Fibroblast of pulmonary artery (primary cell): Measurements from ENCODE around the gene TMEM63C.

Source experiments
- DNase-seq: peaks from one replicate; pipeline ENCODE4 v3.0.0-alpha.2; 2010; ENCODE audit warnings: low read depth
- H3K4me3 ChIP-seq: replicated peaks from 2 replicates; pipeline ENCODE4 v1.5.1; 2011; ENCODE audit warnings: low read depth, mild to moderate bottlenecking, control low read depth, low read length, moderate library complexity
- TF ChIP-seq, protein P1 (sequence below): IDR thresholded peaks from 2 replicates; pipeline ENCODE4 v1.5.1; 2011; ENCODE audit warnings: mild to moderate bottlenecking, control low read depth, low read length, inconsistent platforms; ENCODE audit errors: missing control alignments

TMEM63C gene

DNA sequence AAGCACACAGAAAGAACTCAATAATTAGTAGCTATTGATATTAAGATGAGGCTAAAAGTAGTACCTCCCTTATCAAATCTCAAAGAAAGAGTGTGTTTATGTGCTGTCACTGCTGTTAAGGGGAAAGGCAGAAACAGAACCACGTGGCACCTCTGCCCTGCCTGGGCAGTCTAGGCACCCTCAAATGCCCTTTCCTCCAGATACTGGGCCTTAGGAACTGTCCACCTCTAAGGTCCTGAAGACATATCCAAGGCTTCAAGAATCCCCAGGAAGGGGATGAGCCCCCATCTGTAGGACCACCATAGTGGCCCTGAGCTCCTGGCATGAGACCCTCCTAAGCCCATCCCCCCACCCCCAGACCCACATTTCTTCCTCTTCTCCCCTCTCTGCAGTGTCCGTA lies 60.4 kb downstream of the TMEM63C start:
- TF ChIP-seq, protein P1, sequence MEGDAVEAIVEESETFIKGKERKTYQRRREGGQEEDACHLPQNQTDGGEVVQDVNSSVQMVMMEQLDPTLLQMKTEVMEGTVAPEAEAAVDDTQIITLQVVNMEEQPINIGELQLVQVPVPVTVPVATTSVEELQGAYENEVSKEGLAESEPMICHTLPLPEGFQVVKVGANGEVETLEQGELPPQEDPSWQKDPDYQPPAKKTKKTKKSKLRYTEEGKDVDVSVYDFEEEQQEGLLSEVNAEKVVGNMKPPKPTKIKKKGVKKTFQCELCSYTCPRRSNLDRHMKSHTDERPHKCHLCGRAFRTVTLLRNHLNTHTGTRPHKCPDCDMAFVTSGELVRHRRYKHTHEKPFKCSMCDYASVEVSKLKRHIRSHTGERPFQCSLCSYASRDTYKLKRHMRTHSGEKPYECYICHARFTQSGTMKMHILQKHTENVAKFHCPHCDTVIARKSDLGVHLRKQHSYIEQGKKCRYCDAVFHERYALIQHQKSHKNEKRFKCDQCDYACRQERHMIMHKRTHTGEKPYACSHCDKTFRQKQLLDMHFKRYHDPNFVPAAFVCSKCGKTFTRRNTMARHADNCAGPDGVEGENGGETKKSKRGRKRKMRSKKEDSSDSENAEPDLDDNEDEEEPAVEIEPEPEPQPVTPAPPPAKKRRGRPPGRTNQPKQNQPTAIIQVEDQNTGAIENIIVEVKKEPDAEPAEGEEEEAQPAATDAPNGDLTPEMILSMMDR: no peak
- H3K4me3 ChIP-seq: no peak overlapping the region
- DNase-seq: no peak

GRCh38 chr14:77242752-77243151 lies 61.2 kb downstream of the TMEM63C start:
- no peak for DNase-seq
- H3K4me3 ChIP-seq: no peak overlapping the region
- TF ChIP-seq, protein P1: no peak

- TF ChIP-seq, protein P1: no peak
- H3K4me3 ChIP-seq: no peak overlapping the region
- DNase-seq: no peak
Observed at GRCh38 chr14:77243853-77244252, 62.3 kb downstream of the TMEM63C start.

DNA sequence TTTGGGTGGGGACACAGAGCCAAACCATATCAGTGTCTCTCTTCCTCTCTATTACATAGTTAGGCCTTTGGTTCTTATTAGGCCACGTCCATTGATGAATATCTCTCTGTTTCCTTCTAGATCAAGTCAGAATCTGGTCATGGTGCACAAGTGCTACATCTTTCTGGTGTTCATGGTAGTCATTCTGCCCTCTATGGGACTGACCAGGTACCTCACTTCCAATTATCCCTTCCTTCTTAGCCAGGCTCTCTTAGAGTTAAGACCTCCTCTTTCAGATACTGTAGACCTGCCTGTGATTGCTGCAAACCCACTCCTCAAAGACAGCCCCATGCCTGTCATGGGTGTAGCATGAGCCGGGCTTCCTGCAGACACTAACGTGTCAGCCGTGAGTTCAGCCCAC lies 64.2 kb downstream of the TMEM63C start:
- no peak overlapping the region for H3K4me3 ChIP-seq
- DNase-seq: no peak
- TF ChIP-seq, protein P1: no peak

DNA sequence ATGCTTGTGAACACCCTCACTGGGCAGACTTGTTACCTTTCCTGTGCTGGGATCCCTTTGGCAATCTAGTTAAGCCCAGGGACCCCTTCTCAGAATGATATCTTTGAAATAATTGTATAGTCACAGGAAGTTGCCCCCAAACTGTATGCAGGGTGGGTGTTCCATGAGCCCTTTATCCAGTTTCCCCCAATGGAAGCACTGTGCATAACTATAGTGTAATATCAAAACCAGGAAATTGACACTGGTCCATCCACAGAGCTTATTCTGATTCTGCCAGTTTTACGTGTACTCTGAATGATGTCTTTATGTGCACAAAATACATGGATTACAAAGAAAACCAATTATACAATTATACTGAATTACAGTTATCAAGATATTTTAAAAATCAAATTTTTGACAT lies 65.2 kb downstream of the TMEM63C start:
- TF ChIP-seq, protein P1: no peak
- no peak overlapping the region for H3K4me3 ChIP-seq
- DNase-seq: no peak

GRCh38 chr14:77248666-77249065 lies 67.1 kb downstream of the TMEM63C start:
- H3K4me3 ChIP-seq: no peak overlapping the region
- DNase-seq: no peak
- TF ChIP-seq, protein P1: no peak

GRCh38 chr14:77249286-77249685 lies 67.7 kb downstream of the TMEM63C start:
- H3K4me3 ChIP-seq: no peak overlapping the region
- DNase-seq: no peak
- TF ChIP-seq, protein P1: no peak
